ENCODE data around the gene ANTXR1. TPM values are rescaled to one million over a fixed set of nuclear protein-coding genes. Genes with fewer than 3 reads are reported as not detected.

The ANTXR1 gene
- total RNA-seq, 1 donor from 2014 or later, result 54.3 TPM

DNA sequence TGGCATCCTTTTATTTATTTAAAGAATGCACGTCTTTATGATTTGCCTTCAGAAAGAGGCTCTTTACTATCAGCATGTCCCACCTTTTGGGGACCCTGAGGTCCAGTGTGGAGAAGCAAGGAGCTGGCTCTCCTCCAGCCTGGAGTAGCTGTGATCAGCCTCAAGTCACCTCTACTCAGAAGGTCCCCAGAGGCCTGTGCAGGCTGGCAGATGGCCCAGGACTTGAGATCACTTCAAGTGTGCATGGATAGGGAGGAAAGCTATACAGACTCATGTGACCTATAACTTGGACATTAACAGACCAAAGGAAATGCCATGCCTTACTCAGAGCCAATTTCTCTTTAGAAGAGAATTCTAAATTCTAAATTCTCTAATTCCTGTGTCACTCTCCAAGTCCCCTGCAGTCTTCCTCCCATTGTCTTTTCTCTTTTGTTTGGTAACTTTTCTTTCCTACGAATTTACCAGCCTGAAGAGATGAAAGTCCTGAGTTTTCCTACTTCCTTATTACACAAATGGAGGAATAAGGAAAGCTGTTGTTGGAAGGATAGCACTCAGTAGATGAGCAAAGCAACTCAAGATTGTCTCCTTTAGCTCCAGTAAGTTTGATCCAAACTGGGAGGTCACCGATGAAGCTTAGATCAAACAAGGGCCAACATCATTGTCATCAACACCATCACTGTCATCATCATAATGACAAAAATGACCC is 210.1 kb downstream of the ANTXR1 start:
- H3K27me3 ChIP-seq (ENCODE audit: low read depth), result no peaks in the 10 kb centered on the region
- no peaks in the 10 kb centered on the region for H3K9me3 ChIP-seq
- no peak for DNase-seq
- ATAC-seq, result peak; percentile 53 to 63
- no peak overlapping the region for H3K27ac ChIP-seq
- H3K4me1 ChIP-seq, result peaks cover 27% of the 10 kb centered on the region
- H3K4me3 ChIP-seq, result no peak overlapping the region
- no peaks in the 10 kb centered on the region for H3K36me3 ChIP-seq
- intact Hi-C loops (cut with DNase I), result no loop called here
- TF ChIP-seq CTCF (IDR thresholded peaks at IDR 0.05), result no peak

GRCh38 chr2:69223759-69224511 is 211.0 kb downstream of the ANTXR1 start:
- Histone ChIP-seq H3K4me3 (no peak overlapping the region), H3K27ac (no peak overlapping the region), H3K27me3 (ENCODE audit: low read depth) (no peaks in the 10 kb centered on the region), H3K9me3 (no peaks in the 10 kb centered on the region), H3K4me1 (peaks cover 27% of the 10 kb centered on the region), H3K36me3 (no peaks in the 10 kb centered on the region)
- no peak for TF ChIP-seq CTCF (IDR thresholded peaks at IDR 0.05)
- intact Hi-C loops (cut with DNase I), result no loop called here
- no peak for DNase-seq
- ATAC-seq, result no peak

- Histone ChIP-seq H3K36me3 (no peaks in the 10 kb centered on the region), H3K4me1 (peaks cover 27% of the 10 kb centered on the region), H3K27me3 (ENCODE audit: low read depth) (no peaks in the 10 kb centered on the region), H3K27ac (no peak overlapping the region), H3K4me3 (no peak overlapping the region), H3K9me3 (no peaks in the 10 kb centered on the region)
- no peak for TF ChIP-seq CTCF (IDR thresholded peaks at IDR 0.05)
- ATAC-seq (no peak), DNase-seq (no peak)
- intact Hi-C loops (cut with DNase I), result no loop called here
Observed at GRCh38 chr2:69224512-69224837, 211.5 kb downstream of the ANTXR1 start.

- no peak overlapping the region for H3K4me3 ChIP-seq
- peaks cover 27% of the 10 kb centered on the region for H3K4me1 ChIP-seq
- no peaks in the 10 kb centered on the region for H3K36me3 ChIP-seq
- H3K27me3 ChIP-seq (ENCODE audit: low read depth), result no peaks in the 10 kb centered on the region
- no peak for DNase-seq
- no peak for ATAC-seq
- no peak overlapping the region for H3K27ac ChIP-seq
- intact Hi-C loops (cut with DNase I), result no loop called here
- TF ChIP-seq CTCF (IDR thresholded peaks at IDR 0.05), result no peak
- no peaks in the 10 kb centered on the region for H3K9me3 ChIP-seq
Observed at GRCh38 chr2:69225933-69226332, 213.0 kb downstream of the ANTXR1 start.

- Histone ChIP-seq H3K4me1 (peaks cover 25% of the 10 kb centered on the region), H3K27me3 (ENCODE audit: low read depth) (no peaks in the 10 kb centered on the region), H3K4me3 (no peak overlapping the region), H3K36me3 (no peaks in the 10 kb centered on the region), H3K9me3 (no peaks in the 10 kb centered on the region), H3K27ac (no peak overlapping the region)
- no peak for DNase-seq
- no peak for ATAC-seq
- intact Hi-C loops (cut with DNase I), result no loop called here
- TF ChIP-seq CTCF (IDR thresholded peaks at IDR 0.05), result no peak
Observed at GRCh38 chr2:69226903-69227302, 213.9 kb downstream of the ANTXR1 start.

All from lower lobe of right lung (tissue), 2 donors.